ENCODE data around the gene MOAP1. TPM values are rescaled to one million over a fixed set of nuclear protein-coding genes. Genes with fewer than 3 reads are reported as not detected.
A peak's percentile ranks its signal among the peaks of the same experiment; 100 is the strongest.

Gene MOAP1
- total RNA-seq, 3 donors from 2014 or later = 16.9 to 42.6 (median 17.1) TPM

DNA sequence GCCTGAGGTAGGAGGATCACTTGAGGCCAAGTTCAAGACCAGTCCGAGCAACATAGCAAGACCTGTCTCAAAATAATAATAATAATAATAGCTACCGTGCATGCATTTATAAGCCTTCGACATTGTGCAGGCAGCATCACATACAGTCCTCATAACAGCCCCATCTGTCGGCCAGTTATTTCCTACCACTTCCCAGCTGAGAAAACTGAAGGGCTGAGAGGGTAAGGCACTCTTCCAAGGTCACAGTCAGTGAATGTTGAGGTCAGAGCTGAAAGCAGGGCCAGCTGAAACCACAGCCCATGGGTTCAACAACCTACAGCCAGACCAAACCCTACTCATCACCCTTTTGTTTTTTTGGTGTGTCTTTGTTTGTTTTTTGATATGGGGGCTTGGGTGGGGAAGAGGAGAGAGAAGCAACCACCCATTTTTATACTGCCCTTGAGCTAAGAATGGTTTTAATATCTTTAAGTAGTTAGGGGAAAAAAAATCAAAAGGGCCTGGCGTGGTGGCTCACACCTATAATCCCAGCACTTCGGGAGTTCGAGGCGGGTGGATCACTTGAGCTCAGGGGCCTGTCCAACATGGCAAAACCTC lies 52.1 kb downstream of the MOAP1 start:
- TF ChIP-seq, protein P1, sequence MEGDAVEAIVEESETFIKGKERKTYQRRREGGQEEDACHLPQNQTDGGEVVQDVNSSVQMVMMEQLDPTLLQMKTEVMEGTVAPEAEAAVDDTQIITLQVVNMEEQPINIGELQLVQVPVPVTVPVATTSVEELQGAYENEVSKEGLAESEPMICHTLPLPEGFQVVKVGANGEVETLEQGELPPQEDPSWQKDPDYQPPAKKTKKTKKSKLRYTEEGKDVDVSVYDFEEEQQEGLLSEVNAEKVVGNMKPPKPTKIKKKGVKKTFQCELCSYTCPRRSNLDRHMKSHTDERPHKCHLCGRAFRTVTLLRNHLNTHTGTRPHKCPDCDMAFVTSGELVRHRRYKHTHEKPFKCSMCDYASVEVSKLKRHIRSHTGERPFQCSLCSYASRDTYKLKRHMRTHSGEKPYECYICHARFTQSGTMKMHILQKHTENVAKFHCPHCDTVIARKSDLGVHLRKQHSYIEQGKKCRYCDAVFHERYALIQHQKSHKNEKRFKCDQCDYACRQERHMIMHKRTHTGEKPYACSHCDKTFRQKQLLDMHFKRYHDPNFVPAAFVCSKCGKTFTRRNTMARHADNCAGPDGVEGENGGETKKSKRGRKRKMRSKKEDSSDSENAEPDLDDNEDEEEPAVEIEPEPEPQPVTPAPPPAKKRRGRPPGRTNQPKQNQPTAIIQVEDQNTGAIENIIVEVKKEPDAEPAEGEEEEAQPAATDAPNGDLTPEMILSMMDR (IDR thresholded peaks at IDR 0.05) = peak; percentile 13
- Histone ChIP-seq H3K36me3 (ENCODE audit: low read depth) (no peaks in the 10 kb centered on the region), H3K9me3 (no peaks in the 10 kb centered on the region), H3K4me3 (no peak overlapping the region), H3K4me1 (ENCODE audit: low read depth) (peaks cover 7% of the 10 kb centered on the region)
- intact Hi-C loops (cut with DNase I, micrococcal nuclease) = no loop called here
- DNase-seq (peak in 1 of 3 donors; percentile 74), ATAC-seq (peak; percentile 75)

Other genes starting within 250 kb of the MOAP1 start
- 100 to 1,000 TPM; 134 to 165 (median 152) TPM for gene ITPK1, start 69.0 kb downstream of the MOAP1 start, total RNA-seq
- 10 to 100 TPM; 29.0 to 35.0 (median 33.2) TPM for gene LYSET, start 420 bp upstream of the MOAP1 start, total RNA-seq
- 10 to 100 TPM; 15.3 to 19.5 (median 18.6) TPM for gene GON7, start 22.2 kb upstream of the MOAP1 start, total RNA-seq
- gene UBR7, start 22.4 kb upstream of the MOAP1 start, total RNA-seq = 10 to 100 TPM; 22.2 to 23.6 (median 22.4) TPM
- 10 to 100 TPM; 39.9 to 59.2 (median 45.6) TPM for gene BTBD7, start 148.1 kb upstream of the MOAP1 start, total RNA-seq
- gene COX8C, start 162.3 kb upstream of the MOAP1 start, total RNA-seq = not detected
- under 1 TPM; 0.09 to 0.89 (median 0.12) TPM for gene UNC79, start 246.0 kb upstream of the MOAP1 start, total RNA-seq

All from mucosa of descending colon (tissue), 3 donors.